BLaER1 (cell line): Measurements from ENCODE around the gene ANKS1B.

ENCODE experiments used
- H3K27ac ChIP-seq: shearing (Covaris generic); formaldehyde crosslinking; 2 replicates; pipeline ENCODE4 v1.8.1; 2022
- H3K27me3 ChIP-seq: shearing (Covaris generic); formaldehyde crosslinking; 2 replicates; pipeline ENCODE4 v1.8.1; 2022
- H3K36me3 ChIP-seq: shearing (Covaris generic); formaldehyde crosslinking; 2 replicates; pipeline ENCODE4 v1.8.1; 2022
- H3K4me1 ChIP-seq: shearing (Covaris generic); formaldehyde crosslinking; 2 replicates; pipeline ENCODE4 v1.8.1; 2022
- H3K4me2 ChIP-seq: shearing (Covaris generic); formaldehyde crosslinking; 2 replicates; pipeline ENCODE4 v1.8.1; 2022
- H3K4me3 ChIP-seq: shearing (Covaris generic); formaldehyde crosslinking; 2 replicates; pipeline ENCODE4 v1.8.1; 2022
- H3K9ac ChIP-seq: shearing (Covaris generic); formaldehyde crosslinking; 2 replicates; pipeline ENCODE4 v1.8.1; 2022
- H3K9me3 ChIP-seq: shearing (Covaris generic); formaldehyde crosslinking; 2 replicates; pipeline ENCODE4 v1.8.1; 2022
- H4K20me1 ChIP-seq: shearing (Covaris generic); formaldehyde crosslinking; 2 replicates; pipeline ENCODE4 v1.8.1; 2022
- Cebpa-rat ChIP-seq: shearing (Covaris generic); IDR thresholded peaks from 2 replicates; pipeline ENCODE4 v1.8.1; 2022

ANKS1B gene

GRCh38 chr12:98751580-98752115 lies 1233.1 kb downstream of the ANKS1B start:
- no peaks in the 10 kb centered on the region for H4K20me1 ChIP-seq
- H3K4me3 ChIP-seq, result no peak overlapping the region
- no peak overlapping the region for H3K4me2 ChIP-seq
- H3K36me3 ChIP-seq, result peaks cover 88% of the 10 kb centered on the region
- H3K27ac ChIP-seq, result no peak overlapping the region
- H3K9ac ChIP-seq, result no peak overlapping the region
- H3K4me1 ChIP-seq, result no peaks in the 10 kb centered on the region
- no peak for TF ChIP-seq Cebpa-rat
- H3K27me3 ChIP-seq, result no peaks in the 10 kb centered on the region
- H3K9me3 ChIP-seq, result no peaks in the 10 kb centered on the region

- H3K27me3 ChIP-seq, result no peaks in the 10 kb centered on the region
- H3K36me3 ChIP-seq, result peaks cover 93% of the 10 kb centered on the region
- no peak overlapping the region for H3K9ac ChIP-seq
- H3K4me3 ChIP-seq, result no peak overlapping the region
- H3K4me2 ChIP-seq, result no peak overlapping the region
- H3K4me1 ChIP-seq, result no peaks in the 10 kb centered on the region
- TF ChIP-seq Cebpa-rat, result no peak
- H3K27ac ChIP-seq, result no peak overlapping the region
- no peaks in the 10 kb centered on the region for H3K9me3 ChIP-seq
- no peaks in the 10 kb centered on the region for H4K20me1 ChIP-seq
Measured at GRCh38 chr12:98750511-98750910, 1234.2 kb downstream of the ANKS1B start.

GRCh38 chr12:98748463-98748862 lies 1236.3 kb downstream of the ANKS1B start:
- no peaks in the 10 kb centered on the region for H3K9me3 ChIP-seq
- H3K4me3 ChIP-seq, result no peak overlapping the region
- no peaks in the 10 kb centered on the region for H3K4me1 ChIP-seq
- H3K9ac ChIP-seq, result no peak overlapping the region
- no peaks in the 10 kb centered on the region for H3K27me3 ChIP-seq
- H3K36me3 ChIP-seq, result peaks cover 78% of the 10 kb centered on the region
- no peak overlapping the region for H3K4me2 ChIP-seq
- TF ChIP-seq Cebpa-rat, result no peak
- H3K27ac ChIP-seq, result no peak overlapping the region
- H4K20me1 ChIP-seq, result no peaks in the 10 kb centered on the region

- Histone ChIP-seq H3K4me1 (no peaks in the 10 kb centered on the region), H3K9ac (no peak overlapping the region), H3K27me3 (no peaks in the 10 kb centered on the region), H3K4me3 (no peak overlapping the region), H3K27ac (no peak overlapping the region), H4K20me1 (no peaks in the 10 kb centered on the region), H3K36me3 (peaks cover 73% of the 10 kb centered on the region), H3K9me3 (no peaks in the 10 kb centered on the region), H3K4me2 (no peak overlapping the region)
- no peak for TF ChIP-seq Cebpa-rat
Measured at GRCh38 chr12:98745578-98746391, 1239.0 kb downstream of the ANKS1B start.

GRCh38 chr12:98744680-98745079 lies 1240.1 kb downstream of the ANKS1B start:
- TF ChIP-seq Cebpa-rat, result no peak
- H3K27ac ChIP-seq, result no peak overlapping the region
- no peak overlapping the region for H3K4me3 ChIP-seq
- no peaks in the 10 kb centered on the region for H3K27me3 ChIP-seq
- H3K4me1 ChIP-seq, result no peaks in the 10 kb centered on the region
- H3K4me2 ChIP-seq, result no peak overlapping the region
- H3K9ac ChIP-seq, result no peak overlapping the region
- no peaks in the 10 kb centered on the region for H3K9me3 ChIP-seq
- no peaks in the 10 kb centered on the region for H4K20me1 ChIP-seq
- peaks cover 67% of the 10 kb centered on the region for H3K36me3 ChIP-seq

GRCh38 chr12:98743362-98743953 lies 1241.3 kb downstream of the ANKS1B start:
- peaks cover 62% of the 10 kb centered on the region for H3K36me3 ChIP-seq
- no peaks in the 10 kb centered on the region for H3K27me3 ChIP-seq
- no peaks in the 10 kb centered on the region for H3K9me3 ChIP-seq
- H3K4me3 ChIP-seq, result no peak overlapping the region
- no peak overlapping the region for H3K27ac ChIP-seq
- no peaks in the 10 kb centered on the region for H4K20me1 ChIP-seq
- H3K9ac ChIP-seq, result no peak overlapping the region
- no peak for TF ChIP-seq Cebpa-rat
- H3K4me2 ChIP-seq, result no peak overlapping the region
- no peaks in the 10 kb centered on the region for H3K4me1 ChIP-seq

- H3K27me3 ChIP-seq, result no peaks in the 10 kb centered on the region
- H3K27ac ChIP-seq, result no peak overlapping the region
- no peak overlapping the region for H3K4me2 ChIP-seq
- no peaks in the 10 kb centered on the region for H4K20me1 ChIP-seq
- no peak for TF ChIP-seq Cebpa-rat
- H3K9me3 ChIP-seq, result no peaks in the 10 kb centered on the region
- H3K4me3 ChIP-seq, result no peak overlapping the region
- no peak overlapping the region for H3K9ac ChIP-seq
- H3K4me1 ChIP-seq, result no peaks in the 10 kb centered on the region
- peaks cover 54% of the 10 kb centered on the region for H3K36me3 ChIP-seq
Measured at GRCh38 chr12:98741556-98742265, 1243.0 kb downstream of the ANKS1B start.

GRCh38 chr12:98741196-98741555 lies 1243.6 kb downstream of the ANKS1B start:
- no peak overlapping the region for H3K9ac ChIP-seq
- no peak for TF ChIP-seq Cebpa-rat

GRCh38 chr12:98740751-98741150 lies 1244.0 kb downstream of the ANKS1B start:
- no peaks in the 10 kb centered on the region for H3K4me1 ChIP-seq
- H3K4me2 ChIP-seq, result no peak overlapping the region
- H3K27ac ChIP-seq, result no peak overlapping the region
- no peaks in the 10 kb centered on the region for H4K20me1 ChIP-seq
- H3K9me3 ChIP-seq, result no peaks in the 10 kb centered on the region
- H3K9ac ChIP-seq, result no peak overlapping the region
- peaks cover 54% of the 10 kb centered on the region for H3K36me3 ChIP-seq
- no peaks in the 10 kb centered on the region for H3K27me3 ChIP-seq
- TF ChIP-seq Cebpa-rat, result no peak
- H3K4me3 ChIP-seq, result no peak overlapping the region

More at GRCh38 chr12:98741196-98741555, 1243.6 kb downstream of the ANKS1B start:
- H3K4me1 ChIP-seq, result no peaks in the 10 kb centered on the region
- H3K4me3 ChIP-seq, result no peak overlapping the region
- no peak overlapping the region for H3K4me2 ChIP-seq
- H3K27ac ChIP-seq, result no peak overlapping the region
- H3K36me3 ChIP-seq, result peaks cover 54% of the 10 kb centered on the region
- H4K20me1 ChIP-seq, result no peaks in the 10 kb centered on the region
- H3K27me3 ChIP-seq, result no peaks in the 10 kb centered on the region
- H3K9me3 ChIP-seq, result no peaks in the 10 kb centered on the region

GRCh38 chr12:98738539-98738938 lies 1246.2 kb downstream of the ANKS1B start:
- H3K36me3 ChIP-seq, result peaks cover 62% of the 10 kb centered on the region
- H4K20me1 ChIP-seq, result no peaks in the 10 kb centered on the region
- H3K9ac ChIP-seq, result no peak overlapping the region
- H3K4me2 ChIP-seq, result no peak overlapping the region
- no peak for TF ChIP-seq Cebpa-rat
- no peak overlapping the region for H3K4me3 ChIP-seq
- no peaks in the 10 kb centered on the region for H3K9me3 ChIP-seq
- H3K27me3 ChIP-seq, result no peaks in the 10 kb centered on the region
- no peaks in the 10 kb centered on the region for H3K4me1 ChIP-seq
- H3K27ac ChIP-seq, result no peak overlapping the region
